ENCODE data around the gene SRPK2. TPM values are rescaled to one million over a fixed set of nuclear protein-coding genes. Genes with fewer than 3 reads are reported as not detected.

The SRPK2 gene
- total RNA-seq, 1 donor from 2014 or later = 54.8 TPM

GRCh38 chr7:105230486-105230885 is 158.2 kb downstream of the SRPK2 start:
- Histone ChIP-seq H2AFZ (ENCODE audit: low read depth, low read length) (no peak overlapping the region), H3K27ac (ENCODE audit: low read depth, low read length) (no peak overlapping the region), H4K20me1 (ENCODE audit: insufficient read depth, low read length) (peaks cover 40% of the 10 kb centered on the region), H3K4me1 (ENCODE audit: insufficient read depth, low read length) (peaks cover 4% of the 10 kb centered on the region), H3K9ac (ENCODE audit: low read length) (no peak overlapping the region), H3K4me3 (ENCODE audit: insufficient read depth, low read depth, low read length) (no peak overlapping the region), H3K79me2 (ENCODE audit: insufficient read depth, low read length) (peaks cover 60% of the 10 kb centered on the region), H3K4me2 (ENCODE audit: low read length) (no peak overlapping the region), H3K9me3 (ENCODE audit: insufficient read depth, low read depth, low read length) (no peaks in the 10 kb centered on the region), H3K27me3 (ENCODE audit: insufficient read depth, low read length) (no peaks in the 10 kb centered on the region), H3K36me3 (ENCODE audit: insufficient read depth, low read length) (no peaks in the 10 kb centered on the region)
- Mint-ChIP-seq H3K4me3 (ENCODE audit: unreplicated experiment) (no peak overlapping the region), H3K4me1 (ENCODE audit: low read depth, unreplicated experiment) (peaks cover 23% of the 10 kb centered on the region), H3K9me3 (ENCODE audit: unreplicated experiment) (no peaks in the 10 kb centered on the region), H3K36me3 (ENCODE audit: low read depth, unreplicated experiment) (peaks cover 2% of the 10 kb centered on the region), H3K27ac (ENCODE audit: unreplicated experiment) (no peak overlapping the region), H3K27me3 (ENCODE audit: low read depth, unreplicated experiment) (no peaks in the 10 kb centered on the region)
- no peak for DNase-seq (ENCODE audit: low read depth)
- TF ChIP-seq CTCF (IDR thresholded peaks at IDR 0.05; ENCODE audit: insufficient read depth, low read depth, low read length) = no peak
- no peak for TF ChIP-seq EZH2 (IDR thresholded peaks at IDR 0.05; ENCODE audit: insufficient read depth, low read length)
- peak; percentile 54 for FAIRE-seq

- Mint-ChIP-seq H3K27ac (ENCODE audit: unreplicated experiment) (peak overlapping the region; percentile 73), H3K4me3 (ENCODE audit: unreplicated experiment) (no peak overlapping the region), H3K9me3 (ENCODE audit: unreplicated experiment) (no peaks in the 10 kb centered on the region), H3K27me3 (ENCODE audit: low read depth, unreplicated experiment) (no peaks in the 10 kb centered on the region), H3K36me3 (ENCODE audit: low read depth, unreplicated experiment) (peaks cover 2% of the 10 kb centered on the region), H3K4me1 (ENCODE audit: low read depth, unreplicated experiment) (peaks cover 27% of the 10 kb centered on the region)
- Histone ChIP-seq H3K4me3 (ENCODE audit: insufficient read depth, low read depth, low read length) (no peak overlapping the region), H2AFZ (ENCODE audit: low read depth, low read length) (no peak overlapping the region), H3K9ac (ENCODE audit: low read length) (no peak overlapping the region), H3K27ac (ENCODE audit: low read depth, low read length) (no peak overlapping the region), H3K36me3 (ENCODE audit: insufficient read depth, low read length) (no peaks in the 10 kb centered on the region), H3K79me2 (ENCODE audit: insufficient read depth, low read length) (peaks cover 55% of the 10 kb centered on the region), H4K20me1 (ENCODE audit: insufficient read depth, low read length) (peaks cover 38% of the 10 kb centered on the region), H3K9me3 (ENCODE audit: insufficient read depth, low read depth, low read length) (no peaks in the 10 kb centered on the region), H3K27me3 (ENCODE audit: insufficient read depth, low read length) (no peaks in the 10 kb centered on the region), H3K4me2 (ENCODE audit: low read length) (no peak overlapping the region), H3K4me1 (ENCODE audit: insufficient read depth, low read length) (peaks cover 12% of the 10 kb centered on the region)
- FAIRE-seq (no peak), DNase-seq (ENCODE audit: low read depth) (no peak)
- no peak for TF ChIP-seq CTCF (IDR thresholded peaks at IDR 0.05; ENCODE audit: insufficient read depth, low read depth, low read length)
- TF ChIP-seq EZH2 (IDR thresholded peaks at IDR 0.05; ENCODE audit: insufficient read depth, low read length) = no peak
These were observed 159.1 kb downstream of the SRPK2 start for GRCh38 chr7:105229641-105230040.

- H3K4me1 Mint-ChIP-seq (ENCODE audit: low read depth, unreplicated experiment) = peaks cover 25% of the 10 kb centered on the region
- Histone ChIP-seq H3K4me3 (ENCODE audit: insufficient read depth, low read depth, low read length) (no peak overlapping the region), H3K36me3 (ENCODE audit: insufficient read depth, low read length) (no peaks in the 10 kb centered on the region), H3K4me1 (ENCODE audit: insufficient read depth, low read length) (peaks cover 13% of the 10 kb centered on the region), H3K27ac (ENCODE audit: low read depth, low read length) (no peak overlapping the region), H3K79me2 (ENCODE audit: insufficient read depth, low read length) (peaks cover 52% of the 10 kb centered on the region), H3K9me3 (ENCODE audit: insufficient read depth, low read depth, low read length) (no peaks in the 10 kb centered on the region), H3K9ac (ENCODE audit: low read length) (no peak overlapping the region), H3K4me2 (ENCODE audit: low read length) (no peak overlapping the region), H3K27me3 (ENCODE audit: insufficient read depth, low read length) (no peaks in the 10 kb centered on the region), H4K20me1 (ENCODE audit: insufficient read depth, low read length) (peaks cover 35% of the 10 kb centered on the region), H2AFZ (ENCODE audit: low read depth, low read length) (no peak overlapping the region)
- TF ChIP-seq CTCF (IDR thresholded peaks at IDR 0.05; ENCODE audit: insufficient read depth, low read depth, low read length) (no peak), EZH2 (IDR thresholded peaks at IDR 0.05; ENCODE audit: insufficient read depth, low read length) (no peak)
- peaks cover 2% of the 10 kb centered on the region for H3K36me3 Mint-ChIP-seq (ENCODE audit: low read depth, unreplicated experiment)
- peak overlapping the region; percentile 7 for H3K27ac Mint-ChIP-seq (ENCODE audit: unreplicated experiment)
- H3K27me3 Mint-ChIP-seq (ENCODE audit: low read depth, unreplicated experiment) = no peaks in the 10 kb centered on the region
- DNase-seq (ENCODE audit: low read depth) = no peak
- H3K4me3 Mint-ChIP-seq (ENCODE audit: unreplicated experiment) = no peak overlapping the region
- FAIRE-seq = no peak
- H3K9me3 Mint-ChIP-seq (ENCODE audit: unreplicated experiment) = no peaks in the 10 kb centered on the region
These were observed 160.2 kb downstream of the SRPK2 start for GRCh38 chr7:105228555-105228954.

Data from astrocyte (in vitro differentiated cells and primary cell).